CD4-positive, alpha-beta T cell (primary cell): ENCODE data around the gene SYCP2. TPM values are rescaled to one million over a fixed set of nuclear protein-coding genes. Genes with fewer than 3 reads are reported as not detected.

Experiments used
- ATAC-seq: fragments of 200-7000 bp; cut with Tn5 transposase; one replicate; pipeline ENCODE4 v1.10.0; 2022; ENCODE audit warnings: mild to moderate bottlenecking; ENCODE audit not compliant: poor library complexity
- CTCF ChIA-PET: fragments of 350-600 bp; sonication (Branson Sonifier 250); formaldehyde crosslinking; loops from one replicate; lab custom pipeline; 2021; ENCODE audit warnings: antibody characterized with exemption, inconsistent platforms; lab: Charles Lee
- POLR2A ChIA-PET: fragments of 350-600 bp; sonication (Branson Sonifier 250); formaldehyde crosslinking; loops from one replicate; lab custom pipeline; 2021; ENCODE audit warnings: antibody characterized with exemption, inconsistent platforms; lab: Charles Lee
- DNase-seq, 14 experiments: peaks; one replicate each; pipeline ENCODE4 v3.0.0-alpha.2; 2013 to 2020; ENCODE audit warnings: mixed read lengths in 2 of 14
- H3K27ac ChIP-seq, 2 donors: one replicate each; pipeline versions ENCODE4 v1.5.1 to v1.7.0; 2013; ENCODE audit warnings: low read length in 2 of 2, low read depth in 1 of 2, mild to moderate bottlenecking in 1 of 2
- H3K27me3 ChIP-seq, 2 experiments: 1 replicate in 1 of 2; 2 replicates in 1 of 2; pipeline versions ENCODE4 v1.6.1 to v1.7.0; 2013; ENCODE audit warnings: low read length in 2 of 2, control low read depth in 1 of 2, mild to moderate bottlenecking in 1 of 2, moderate library complexity in 1 of 2; ENCODE audit not compliant: insufficient read depth in 2 of 2, control insufficient read depth in 1 of 2
- H3K36me3 ChIP-seq: one replicate; pipeline ENCODE4 v1.6.1; 2013; ENCODE audit warnings: low read length, control low read depth; ENCODE audit not compliant: insufficient read depth
- H3K4me1 ChIP-seq: one replicate; pipeline ENCODE4 v1.6.1; 2013; ENCODE audit warnings: low read length, control low read depth; ENCODE audit not compliant: insufficient read depth
- H3K4me3 ChIP-seq: one replicate; pipeline ENCODE4 v1.5.1; 2013; ENCODE audit warnings: mild to moderate bottlenecking, low read length, moderate library complexity
- H3K9me3 ChIP-seq, 2 experiments: 1 replicate in 1 of 2; 2 replicates in 1 of 2; pipeline versions ENCODE4 v1.6.1 to v1.7.0; 2013; ENCODE audit warnings: low read length in 2 of 2, mild to moderate bottlenecking in 2 of 2, control low read depth in 1 of 2, moderate library complexity in 1 of 2; ENCODE audit not compliant: control insufficient read depth in 1 of 2, insufficient read depth in 1 of 2
- H3K27ac Mint-ChIP-seq: one replicate; pipeline ENCODE4 v1.8.0; 2020; ENCODE audit warnings: mixed read lengths
- H3K27me3 Mint-ChIP-seq: one replicate; pipeline ENCODE4 v1.8.0; 2021; ENCODE audit warnings: mixed read lengths
- H3K36me3 Mint-ChIP-seq: one replicate; pipeline ENCODE4 v1.8.0; 2021; ENCODE audit warnings: low read depth, mixed read lengths
- H3K4me1 Mint-ChIP-seq: one replicate; pipeline ENCODE4 v1.8.0; 2021; ENCODE audit warnings: low read depth, mixed read lengths
- H3K4me3 Mint-ChIP-seq: one replicate; pipeline ENCODE4 v1.8.0; 2020; ENCODE audit warnings: mild to moderate bottlenecking, mixed read lengths
- H3K9me3 Mint-ChIP-seq: one replicate; pipeline ENCODE4 v1.8.0; 2020; ENCODE audit warnings: mixed read lengths
- intact Hi-C, 2 experiments: fragments of 100-400 bp; cut with DNase I in 1 of 2; cut with micrococcal nuclease in 1 of 2; formaldehyde crosslinking; loops; one replicate each; pipeline versions ENCODE4 v1.15.1 to v1.9.0; 2023 to 2025; cut with DNase I, micrococcal nuclease
- polyA plus RNA-seq, 2 donors: library from polyadenylated mRNA; unstranded; fragments of 120-200 nt; gene quantifications; one replicate each; pipeline ENCODE4 v1.2.1, GENCODE V29; 2013
- total RNA-seq, 174 experiments: library from RNA in 2 of 174; stranded (reverse) in 2 of 174; gene quantifications; one replicate each; pipeline ENCODE4 v1.2.3 and lab custom pipeline; 2021 to 2026
- TF ChIP-seq, protein P1 (sequence below): fragments of 200-600 bp; IDR thresholded peaks from one replicate; pipeline ENCODE4 v1.8.0; 2022; ENCODE audit warnings: antibody characterized with exemption, mild to moderate bottlenecking

Gene SYCP2, protein sequence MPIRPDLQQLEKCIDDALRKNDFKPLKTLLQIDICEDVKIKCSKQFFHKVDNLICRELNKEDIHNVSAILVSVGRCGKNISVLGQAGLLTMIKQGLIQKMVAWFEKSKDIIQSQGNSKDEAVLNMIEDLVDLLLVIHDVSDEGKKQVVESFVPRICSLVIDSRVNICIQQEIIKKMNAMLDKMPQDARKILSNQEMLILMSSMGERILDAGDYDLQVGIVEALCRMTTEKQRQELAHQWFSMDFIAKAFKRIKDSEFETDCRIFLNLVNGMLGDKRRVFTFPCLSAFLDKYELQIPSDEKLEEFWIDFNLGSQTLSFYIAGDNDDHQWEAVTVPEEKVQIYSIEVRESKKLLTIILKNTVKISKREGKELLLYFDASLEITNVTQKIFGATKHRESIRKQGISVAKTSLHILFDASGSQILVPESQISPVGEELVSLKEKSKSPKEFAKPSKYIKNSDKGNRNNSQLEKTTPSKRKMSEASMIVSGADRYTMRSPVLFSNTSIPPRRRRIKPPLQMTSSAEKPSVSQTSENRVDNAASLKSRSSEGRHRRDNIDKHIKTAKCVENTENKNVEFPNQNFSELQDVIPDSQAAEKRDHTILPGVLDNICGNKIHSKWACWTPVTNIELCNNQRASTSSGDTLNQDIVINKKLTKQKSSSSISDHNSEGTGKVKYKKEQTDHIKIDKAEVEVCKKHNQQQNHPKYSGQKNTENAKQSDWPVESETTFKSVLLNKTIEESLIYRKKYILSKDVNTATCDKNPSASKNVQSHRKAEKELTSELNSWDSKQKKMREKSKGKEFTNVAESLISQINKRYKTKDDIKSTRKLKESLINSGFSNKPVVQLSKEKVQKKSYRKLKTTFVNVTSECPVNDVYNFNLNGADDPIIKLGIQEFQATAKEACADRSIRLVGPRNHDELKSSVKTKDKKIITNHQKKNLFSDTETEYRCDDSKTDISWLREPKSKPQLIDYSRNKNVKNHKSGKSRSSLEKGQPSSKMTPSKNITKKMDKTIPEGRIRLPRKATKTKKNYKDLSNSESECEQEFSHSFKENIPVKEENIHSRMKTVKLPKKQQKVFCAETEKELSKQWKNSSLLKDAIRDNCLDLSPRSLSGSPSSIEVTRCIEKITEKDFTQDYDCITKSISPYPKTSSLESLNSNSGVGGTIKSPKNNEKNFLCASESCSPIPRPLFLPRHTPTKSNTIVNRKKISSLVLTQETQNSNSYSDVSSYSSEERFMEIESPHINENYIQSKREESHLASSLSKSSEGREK (N-terminal part only)
- total RNA-seq (1 to 10 TPM; 4.4 to 4.6 TPM), total RNA-seq (lab: John Stamatoyannopoulos, UW) (0.85 to 21.7 (median 8.0) reads per million in 172 experiments)
- polyA plus RNA-seq (2013, experiment 1 of 2) = 7.6 TPM
- polyA plus RNA-seq (2013, experiment 2 of 2) = 5.4 TPM

DNA sequence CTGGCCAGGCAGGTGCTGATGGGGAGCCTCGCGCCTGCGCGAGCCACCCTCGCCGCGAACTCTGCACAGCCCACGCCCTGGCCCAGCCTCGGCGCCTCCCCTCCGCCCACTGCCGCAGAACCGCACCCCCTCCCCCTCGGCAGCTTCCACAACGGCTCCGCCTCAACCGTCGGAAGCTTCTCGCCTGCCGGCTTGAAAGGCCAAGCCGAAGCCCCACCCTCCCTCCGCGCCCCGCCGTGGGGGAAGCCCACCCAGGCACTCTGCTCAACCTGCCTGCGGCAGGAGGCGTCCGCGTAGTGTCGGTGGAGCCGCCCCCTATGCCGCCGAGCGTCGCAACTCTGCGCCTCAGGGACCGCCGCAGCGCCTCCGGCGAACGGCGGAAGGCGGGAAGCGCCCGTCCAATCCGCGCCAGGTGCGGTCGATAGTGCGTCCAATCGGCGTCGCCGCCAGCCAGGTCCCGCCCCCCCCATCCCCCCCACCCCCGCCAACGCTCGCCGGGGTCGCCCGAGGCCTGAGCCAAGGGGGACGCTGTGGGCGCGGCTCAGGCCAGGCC, at the start of gene SYCP2:
Gene SYCP2 (minus strand): TSS at position 342 of the 553 bp plus-strand sequence. CDS start 11,224 bp downstream, outside the sequence.
- no peaks in the 10 kb centered on the region for H3K27me3 ChIP-seq
- ChIA-PET POLR2A (interaction anchor here (1.4 kb wide), 1 partner anchor 16 kb away, joined by 4 read pairs; no protein-coding TSS in a partner anchor), CTCF (interaction anchor here (1.1 to 2.4 kb wide), 6 partner anchors 10 to 25 kb away, joined by 3 to 31 read pairs (median 6); partner anchors contain the start of gene CDH26)
- H3K27ac ChIP-seq = peak within 1 kb of the TSS in 1 of 2 donors; percentile 27
- peak; percentile 81 for ATAC-seq
- intact Hi-C loops = no loop called here
- H3K4me1 ChIP-seq = peaks cover 18% of the 10 kb centered on the region
- Mint-ChIP-seq H3K27me3 (no peaks in the 10 kb centered on the region), H3K36me3 (peaks cover 1% of the 10 kb centered on the region), H3K9me3 (no peaks in the 10 kb centered on the region), H3K4me1 (peaks cover 39% of the 10 kb centered on the region), H3K27ac (peak within 1 kb of the TSS; percentile 67), H3K4me3 (peak within 1 kb of the TSS; percentile 86)
- H3K9me3 ChIP-seq = no peaks in the 10 kb centered on the region
- peak; percentile 35 to 87 (median 58) for DNase-seq
- H3K4me3 ChIP-seq = peak within 1 kb of the TSS; percentile 83
- no peaks in the 10 kb centered on the region for H3K36me3 ChIP-seq
- TF ChIP-seq, protein P1, sequence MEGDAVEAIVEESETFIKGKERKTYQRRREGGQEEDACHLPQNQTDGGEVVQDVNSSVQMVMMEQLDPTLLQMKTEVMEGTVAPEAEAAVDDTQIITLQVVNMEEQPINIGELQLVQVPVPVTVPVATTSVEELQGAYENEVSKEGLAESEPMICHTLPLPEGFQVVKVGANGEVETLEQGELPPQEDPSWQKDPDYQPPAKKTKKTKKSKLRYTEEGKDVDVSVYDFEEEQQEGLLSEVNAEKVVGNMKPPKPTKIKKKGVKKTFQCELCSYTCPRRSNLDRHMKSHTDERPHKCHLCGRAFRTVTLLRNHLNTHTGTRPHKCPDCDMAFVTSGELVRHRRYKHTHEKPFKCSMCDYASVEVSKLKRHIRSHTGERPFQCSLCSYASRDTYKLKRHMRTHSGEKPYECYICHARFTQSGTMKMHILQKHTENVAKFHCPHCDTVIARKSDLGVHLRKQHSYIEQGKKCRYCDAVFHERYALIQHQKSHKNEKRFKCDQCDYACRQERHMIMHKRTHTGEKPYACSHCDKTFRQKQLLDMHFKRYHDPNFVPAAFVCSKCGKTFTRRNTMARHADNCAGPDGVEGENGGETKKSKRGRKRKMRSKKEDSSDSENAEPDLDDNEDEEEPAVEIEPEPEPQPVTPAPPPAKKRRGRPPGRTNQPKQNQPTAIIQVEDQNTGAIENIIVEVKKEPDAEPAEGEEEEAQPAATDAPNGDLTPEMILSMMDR = no peak

DNA sequence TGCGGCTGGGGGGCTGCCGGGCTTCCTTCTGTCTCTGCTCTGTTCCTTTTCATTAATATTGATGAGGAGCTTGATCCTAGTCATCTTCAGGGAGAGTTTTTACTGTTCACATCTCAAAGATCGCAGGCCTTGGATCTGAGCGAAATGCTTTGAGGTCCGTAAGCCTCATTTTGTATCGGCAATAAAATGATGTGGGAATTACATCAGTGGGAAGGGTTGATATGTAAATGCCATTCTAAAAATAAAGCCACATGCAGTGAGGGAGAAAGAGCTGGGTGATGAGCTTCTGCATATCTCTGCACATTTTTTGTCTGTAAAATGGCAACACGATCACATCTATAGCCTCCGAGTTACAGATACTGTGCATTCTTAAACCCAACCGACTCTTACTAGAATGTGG, 49.6 kb upstream of the SYCP2 start:
- no peaks in the 10 kb centered on the region for H3K9me3 Mint-ChIP-seq
- H3K9me3 ChIP-seq = no peaks in the 10 kb centered on the region
- H3K27ac Mint-ChIP-seq = no peak overlapping the region
- intact Hi-C loops = no loop called here
- no peak overlapping the region for H3K4me3 Mint-ChIP-seq
- POLR2A ChIA-PET = no interaction called here
- H3K27me3 Mint-ChIP-seq = no peaks in the 10 kb centered on the region
- no peak overlapping the region for H3K27ac ChIP-seq
- CTCF ChIA-PET = no interaction called here
- TF ChIP-seq, protein P1 = no peak
- H3K36me3 ChIP-seq = no peaks in the 10 kb centered on the region
- no peaks in the 10 kb centered on the region for H3K27me3 ChIP-seq
- no peak for DNase-seq
- H3K4me1 ChIP-seq = no peaks in the 10 kb centered on the region
- H3K36me3 Mint-ChIP-seq = peaks cover 5% of the 10 kb centered on the region
- no peak for ATAC-seq
- H3K4me1 Mint-ChIP-seq = no peaks in the 10 kb centered on the region
- no peak overlapping the region for H3K4me3 ChIP-seq
